ENCODE measurements around the gene UNC93B1. TPM values are rescaled to one million over a fixed set of nuclear protein-coding genes. Genes with fewer than 3 reads are reported as not detected.

UNC93B1 gene
- total and polyA plus RNA-seq, 2 of the 13 experiments (the other 11 are each of a cell fraction or from before 2014, with no cell fraction given): 8.8 to 18.9 TPM

DNA sequence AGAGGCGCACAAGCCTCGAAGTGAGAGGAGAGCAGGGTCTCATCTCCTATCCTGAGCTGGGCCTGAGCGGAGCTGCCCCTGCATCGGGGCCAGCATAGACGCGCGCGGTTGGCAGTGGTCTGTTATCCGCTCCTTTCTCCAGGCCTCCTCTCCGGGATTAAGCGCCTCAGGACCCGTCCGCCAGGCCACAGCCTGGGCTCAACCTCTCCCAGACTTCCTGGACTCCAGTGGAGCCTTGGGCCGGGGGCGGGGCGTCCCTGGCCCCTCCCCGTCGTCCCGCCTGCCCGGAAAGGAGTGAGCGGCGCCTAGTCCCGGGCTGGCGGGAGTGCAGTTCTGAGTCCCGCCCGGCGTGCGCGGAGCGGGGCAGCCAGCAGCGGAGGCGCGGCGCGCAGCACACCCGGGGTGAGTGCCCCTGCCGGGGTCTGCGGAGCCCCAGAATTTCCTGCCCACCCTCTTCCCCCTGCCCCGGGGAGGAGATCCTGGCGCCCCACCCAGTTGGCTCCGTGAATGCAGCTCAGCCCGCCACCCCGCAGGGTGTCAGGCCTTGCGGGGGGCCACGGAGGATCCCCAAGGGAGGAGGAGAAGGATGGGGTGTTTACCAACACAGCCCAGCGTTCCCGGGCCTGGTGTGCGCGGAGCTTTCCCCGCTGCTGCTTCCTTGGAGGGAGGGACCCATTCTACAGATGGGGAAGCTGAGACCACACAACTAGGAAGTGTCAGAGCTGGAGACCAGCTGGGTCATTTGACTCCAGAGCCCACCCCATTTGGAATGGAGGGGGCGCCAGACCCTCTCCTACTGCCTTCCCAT lies 35.0 kb upstream of the UNC93B1 start, which contains the start of gene TCIRG1 (continued):
- TF ChIP-seq RARA (CRISPR knock-in tag; IDR thresholded peaks at IDR 0.05): no peak
- TF ChIP-seq CBFB (CRISPR knock-in tag; IDR thresholded peaks at IDR 0.05): no peak
- no peak for TF ChIP-seq BORCS8-MEF2B (CRISPR knock-in tag; IDR thresholded peaks at IDR 0.05)
- TF ChIP-seq, protein P1, sequence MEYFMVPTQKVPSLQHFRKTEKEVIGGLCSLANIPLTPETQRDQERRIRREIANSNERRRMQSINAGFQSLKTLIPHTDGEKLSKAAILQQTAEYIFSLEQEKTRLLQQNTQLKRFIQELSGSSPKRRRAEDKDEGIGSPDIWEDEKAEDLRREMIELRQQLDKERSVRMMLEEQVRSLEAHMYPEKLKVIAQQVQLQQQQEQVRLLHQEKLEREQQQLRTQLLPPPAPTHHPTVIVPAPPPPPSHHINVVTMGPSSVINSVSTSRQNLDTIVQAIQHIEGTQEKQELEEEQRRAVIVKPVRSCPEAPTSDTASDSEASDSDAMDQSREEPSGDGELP (IDR thresholded peaks at IDR 0.05; ENCODE audit: borderline replicate concordance, low read depth): no peak
- no peak for TF ChIP-seq U2AF1 (optimal IDR thresholded peaks at IDR 0.05; ENCODE audit: low read depth, low read length)
- TF ChIP-seq, protein P2, sequence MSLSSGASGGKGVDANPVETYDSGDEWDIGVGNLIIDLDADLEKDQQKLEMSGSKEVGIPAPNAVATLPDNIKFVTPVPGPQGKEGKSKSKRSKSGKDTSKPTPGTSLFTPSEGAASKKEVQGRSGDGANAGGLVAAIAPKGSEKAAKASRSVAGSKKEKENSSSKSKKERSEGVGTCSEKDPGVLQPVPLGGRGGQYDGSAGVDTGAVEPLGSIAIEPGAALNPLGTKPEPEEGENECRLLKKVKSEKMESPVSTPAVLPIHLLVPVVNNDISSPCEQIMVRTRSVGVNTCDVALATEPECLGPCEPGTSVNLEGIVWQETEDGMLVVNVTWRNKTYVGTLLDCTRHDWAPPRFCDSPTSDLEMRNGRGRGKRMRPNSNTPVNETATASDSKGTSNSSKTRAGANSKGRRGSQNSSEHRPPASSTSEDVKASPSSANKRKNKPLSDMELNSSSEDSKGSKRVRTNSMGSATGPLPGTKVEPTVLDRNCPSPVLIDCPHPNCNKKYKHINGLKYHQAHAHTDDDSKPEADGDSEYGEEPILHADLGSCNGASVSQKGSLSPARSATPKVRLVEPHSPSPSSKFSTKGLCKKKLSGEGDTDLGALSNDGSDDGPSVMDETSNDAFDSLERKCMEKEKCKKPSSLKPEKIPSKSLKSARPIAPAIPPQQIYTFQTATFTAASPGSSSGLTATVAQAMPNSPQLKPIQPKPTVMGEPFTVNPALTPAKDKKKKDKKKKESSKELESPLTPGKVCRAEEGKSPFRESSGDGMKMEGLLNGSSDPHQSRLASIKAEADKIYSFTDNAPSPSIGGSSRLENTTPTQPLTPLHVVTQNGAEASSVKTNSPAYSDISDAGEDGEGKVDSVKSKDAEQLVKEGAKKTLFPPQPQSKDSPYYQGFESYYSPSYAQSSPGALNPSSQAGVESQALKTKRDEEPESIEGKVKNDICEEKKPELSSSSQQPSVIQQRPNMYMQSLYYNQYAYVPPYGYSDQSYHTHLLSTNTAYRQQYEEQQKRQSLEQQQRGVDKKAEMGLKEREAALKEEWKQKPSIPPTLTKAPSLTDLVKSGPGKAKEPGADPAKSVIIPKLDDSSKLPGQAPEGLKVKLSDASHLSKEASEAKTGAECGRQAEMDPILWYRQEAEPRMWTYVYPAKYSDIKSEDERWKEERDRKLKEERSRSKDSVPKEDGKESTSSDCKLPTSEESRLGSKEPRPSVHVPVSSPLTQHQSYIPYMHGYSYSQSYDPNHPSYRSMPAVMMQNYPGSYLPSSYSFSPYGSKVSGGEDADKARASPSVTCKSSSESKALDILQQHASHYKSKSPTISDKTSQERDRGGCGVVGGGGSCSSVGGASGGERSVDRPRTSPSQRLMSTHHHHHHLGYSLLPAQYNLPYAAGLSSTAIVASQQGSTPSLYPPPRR (CRISPR knock-in tag; IDR thresholded peaks at IDR 0.05; ENCODE audit: borderline replicate concordance): no peak
- TF ChIP-seq NFIB (CRISPR knock-in tag; IDR thresholded peaks at IDR 0.05; ENCODE audit: borderline replicate concordance): no peak
- TF ChIP-seq CENPT (CRISPR knock-in tag; IDR thresholded peaks at IDR 0.05; ENCODE audit: low read depth): 0 out of 2 replicates have a peak, but pooled peaks have one; percentile 31
- peak; percentile 55; the same call in 1 of the 2 replicates for TF ChIP-seq GABPB1 (CRISPR knock-in tag; IDR thresholded peaks at IDR 0.05)
- TF ChIP-seq ZNF713 (CRISPR knock-in tag; IDR thresholded peaks at IDR 0.05): no peak
- TF ChIP-seq, protein P3, sequence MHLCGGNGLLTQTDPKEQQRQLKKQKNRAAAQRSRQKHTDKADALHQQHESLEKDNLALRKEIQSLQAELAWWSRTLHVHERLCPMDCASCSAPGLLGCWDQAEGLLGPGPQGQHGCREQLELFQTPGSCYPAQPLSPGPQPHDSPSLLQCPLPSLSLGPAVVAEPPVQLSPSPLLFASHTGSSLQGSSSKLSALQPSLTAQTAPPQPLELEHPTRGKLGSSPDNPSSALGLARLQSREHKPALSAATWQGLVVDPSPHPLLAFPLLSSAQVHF (CRISPR knock-in tag; IDR thresholded peaks at IDR 0.05): no peak; the same call in 1 of the 2 replicates
- peak; percentile 66; the same call in 1 of the 2 replicates for TF ChIP-seq SAP130 (CRISPR knock-in tag; IDR thresholded peaks at IDR 0.05; ENCODE audit: low read depth)
- no peak for TF ChIP-seq ZNF878 (CRISPR knock-in tag; IDR thresholded peaks at IDR 0.05)
- no peak for TF ChIP-seq FOXO1 (CRISPR knock-in tag; IDR thresholded peaks at IDR 0.05)
- TF ChIP-seq, protein P4, sequence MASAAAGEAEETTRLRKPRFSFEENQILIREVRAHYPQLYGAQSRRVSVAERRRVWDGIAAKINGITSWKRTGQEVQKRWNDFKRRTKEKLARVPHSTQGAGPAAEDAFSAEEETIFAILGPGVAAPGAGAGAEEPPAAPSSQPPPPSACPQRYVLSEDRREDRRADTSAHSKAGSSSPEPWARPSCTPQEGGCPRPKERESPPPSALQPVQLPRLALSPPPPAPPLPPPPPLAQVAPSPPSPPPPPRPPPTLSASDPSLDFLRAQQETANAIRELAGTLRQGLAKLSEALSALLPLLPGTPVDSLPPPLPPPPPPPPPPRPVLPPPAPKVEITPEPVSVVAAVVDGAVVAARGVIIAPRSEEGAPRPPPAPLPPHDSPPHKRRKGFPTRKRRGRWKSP (CRISPR knock-in tag; IDR thresholded peaks at IDR 0.05): no peak; the same call in 1 of the 2 replicates
- no peak for TF ChIP-seq MED13 (CRISPR knock-in tag; IDR thresholded peaks at IDR 0.05)
- TF ChIP-seq, protein P5, sequence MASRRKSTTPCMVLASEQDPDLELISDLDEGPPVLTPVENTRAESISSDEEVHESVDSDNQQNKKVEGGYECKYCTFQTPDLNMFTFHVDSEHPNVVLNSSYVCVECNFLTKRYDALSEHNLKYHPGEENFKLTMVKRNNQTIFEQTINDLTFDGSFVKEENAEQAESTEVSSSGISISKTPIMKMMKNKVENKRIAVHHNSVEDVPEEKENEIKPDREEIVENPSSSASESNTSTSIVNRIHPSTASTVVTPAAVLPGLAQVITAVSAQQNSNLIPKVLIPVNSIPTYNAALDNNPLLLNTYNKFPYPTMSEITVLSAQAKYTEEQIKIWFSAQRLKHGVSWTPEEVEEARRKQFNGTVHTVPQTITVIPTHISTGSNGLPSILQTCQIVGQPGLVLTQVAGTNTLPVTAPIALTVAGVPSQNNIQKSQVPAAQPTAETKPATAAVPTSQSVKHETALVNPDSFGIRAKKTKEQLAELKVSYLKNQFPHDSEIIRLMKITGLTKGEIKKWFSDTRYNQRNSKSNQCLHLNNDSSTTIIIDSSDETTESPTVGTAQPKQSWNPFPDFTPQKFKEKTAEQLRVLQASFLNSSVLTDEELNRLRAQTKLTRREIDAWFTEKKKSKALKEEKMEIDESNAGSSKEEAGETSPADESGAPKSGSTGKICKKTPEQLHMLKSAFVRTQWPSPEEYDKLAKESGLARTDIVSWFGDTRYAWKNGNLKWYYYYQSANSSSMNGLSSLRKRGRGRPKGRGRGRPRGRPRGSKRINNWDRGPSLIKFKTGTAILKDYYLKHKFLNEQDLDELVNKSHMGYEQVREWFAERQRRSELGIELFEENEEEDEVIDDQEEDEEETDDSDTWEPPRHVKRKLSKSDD (CRISPR knock-in tag; IDR thresholded peaks at IDR 0.05; ENCODE audit: low read depth): no peak
